HTR-8/SVneo (cell line): Measurements from ENCODE around the gene CCDC77.
"Not testable (repeated sequence)": the region's sequence is repeated elsewhere in the genome, so short reads cannot be mapped to it uniquely, and the experiment has no call there.

Source experiments
- DNase-seq: peaks from one replicate; pipeline ENCODE4 v3.0.0; 2011; ENCODE audit warnings: low spot score, mixed read lengths; ENCODE audit not compliant: insufficient read length
- FAIRE-seq: peaks from 2 replicates; lab custom pipeline; 2011; peaks lifted over from hg19 to GRCh38; lab: Jason Lieb, UNC

CCDC77 gene

GRCh38 chr12:401235-402028 is at the start of gene CCDC77:
TSS of gene CCDC77 (plus strand) at chr12:401644. CDS start at chr12:409384, 7,740 bp downstream.
- DNase-seq (peak; percentile 95), FAIRE-seq (peak; percentile 92)

GRCh38 chr12:356276-356988 is 45.0 kb upstream of the CCDC77 start:
- no peak for FAIRE-seq

GRCh38 chr12:359091-359490 is 42.4 kb upstream of the CCDC77 start:
- FAIRE-seq: no peak

More at GRCh38 chr12:356276-356988, 45.0 kb upstream of the CCDC77 start:
- no peak for DNase-seq

GRCh38 chr12:366820-367219 is 34.6 kb upstream of the CCDC77 start:
- DNase-seq (no peak), FAIRE-seq (peak; percentile 59)

More at GRCh38 chr12:359091-359490, 42.4 kb upstream of the CCDC77 start:
- no peak for DNase-seq

- no peak for FAIRE-seq
- no peak for DNase-seq
These were observed 33.5 kb upstream of the CCDC77 start for GRCh38 chr12:367972-368371.

GRCh38 chr12:370739-371485 is 30.5 kb upstream of the CCDC77 start:
- FAIRE-seq, DNase-seq: not testable (repeated sequence)

GRCh38 chr12:386651-387050 is 14.8 kb upstream of the CCDC77 start:
- DNase-seq (no peak), FAIRE-seq (no peak)

- DNase-seq (no peak), FAIRE-seq (no peak)
These were observed 13.4 kb upstream of the CCDC77 start for GRCh38 chr12:388012-388411.

GRCh38 chr12:388541-389141 is 12.8 kb upstream of the CCDC77 start:
- DNase-seq (no peak), FAIRE-seq (no peak)

GRCh38 chr12:389142-390096 is 12.0 kb upstream of the CCDC77 start, which contains the start of gene KDM5A:
TSS of gene KDM5A (minus strand) at chr12:389320. CDS start at chr12:389091, 229 bp downstream.
- peak; percentile 94 for DNase-seq
- FAIRE-seq: peak; percentile 93

GRCh38 chr12:400828-401227 is 616 bp upstream of the CCDC77 start:
- DNase-seq (no peak), FAIRE-seq (no peak)

- FAIRE-seq (no peak), DNase-seq (peak; percentile 36)
These were observed 565 bp downstream of the CCDC77 start for GRCh38 chr12:402029-402389.

- DNase-seq (no peak), FAIRE-seq (no peak)
These were observed 13.4 kb downstream of the CCDC77 start for GRCh38 chr12:414859-415258.

GRCh38 chr12:418432-418831 is 17.0 kb downstream of the CCDC77 start:
- DNase-seq (no peak), FAIRE-seq (no peak)

- no peak for FAIRE-seq
- no peak for DNase-seq
These were observed 21.1 kb downstream of the CCDC77 start for GRCh38 chr12:422526-422925.

- DNase-seq, FAIRE-seq: not testable (repeated sequence)
These were observed 34.3 kb downstream of the CCDC77 start for GRCh38 chr12:435737-436136.

- FAIRE-seq: peak; percentile 36
- DNase-seq: peak; percentile 78
These were observed 40.9 kb downstream of the CCDC77 start for GRCh38 chr12:442235-442884.

GRCh38 chr12:447141-447540 is 45.7 kb downstream of the CCDC77 start:
- FAIRE-seq (no peak), DNase-seq (no peak)

GRCh38 chr12:449203-449602 is 47.8 kb downstream of the CCDC77 start:
- DNase-seq (no peak), FAIRE-seq (no peak)
